GM12874 (cell line): ENCODE results near the gene LELP1.

Experiments used
- TF ChIP-seq, protein P1 (sequence below): IDR thresholded peaks from 2 replicates; pipeline ENCODE4 v1.5.1; 2011; ENCODE audit warnings: low read depth, mild to moderate bottlenecking, control low read depth, low read length, moderate library complexity; ENCODE audit not compliant: insufficient read depth

The LELP1 gene

DNA sequence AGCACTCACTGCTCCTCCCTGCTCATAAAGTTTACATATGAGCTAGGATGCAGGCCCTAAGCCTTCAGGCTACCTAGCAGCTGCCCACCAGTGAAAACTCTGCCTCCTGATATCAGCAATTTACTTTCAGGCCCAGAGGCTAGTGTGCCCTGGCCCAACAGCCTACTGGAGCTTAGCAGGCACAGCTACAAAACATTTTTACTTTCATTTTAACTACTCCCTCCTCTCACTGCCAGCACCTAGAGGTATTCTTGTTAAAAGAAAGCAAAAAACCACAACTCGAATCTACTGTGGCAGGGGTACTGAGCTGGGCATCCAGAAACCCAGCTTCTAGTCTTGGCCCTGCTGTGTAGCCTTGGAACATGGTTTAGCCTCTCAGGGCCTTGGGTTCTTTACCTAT lies 50.5 kb downstream of the LELP1 start:
- TF ChIP-seq, protein P1, sequence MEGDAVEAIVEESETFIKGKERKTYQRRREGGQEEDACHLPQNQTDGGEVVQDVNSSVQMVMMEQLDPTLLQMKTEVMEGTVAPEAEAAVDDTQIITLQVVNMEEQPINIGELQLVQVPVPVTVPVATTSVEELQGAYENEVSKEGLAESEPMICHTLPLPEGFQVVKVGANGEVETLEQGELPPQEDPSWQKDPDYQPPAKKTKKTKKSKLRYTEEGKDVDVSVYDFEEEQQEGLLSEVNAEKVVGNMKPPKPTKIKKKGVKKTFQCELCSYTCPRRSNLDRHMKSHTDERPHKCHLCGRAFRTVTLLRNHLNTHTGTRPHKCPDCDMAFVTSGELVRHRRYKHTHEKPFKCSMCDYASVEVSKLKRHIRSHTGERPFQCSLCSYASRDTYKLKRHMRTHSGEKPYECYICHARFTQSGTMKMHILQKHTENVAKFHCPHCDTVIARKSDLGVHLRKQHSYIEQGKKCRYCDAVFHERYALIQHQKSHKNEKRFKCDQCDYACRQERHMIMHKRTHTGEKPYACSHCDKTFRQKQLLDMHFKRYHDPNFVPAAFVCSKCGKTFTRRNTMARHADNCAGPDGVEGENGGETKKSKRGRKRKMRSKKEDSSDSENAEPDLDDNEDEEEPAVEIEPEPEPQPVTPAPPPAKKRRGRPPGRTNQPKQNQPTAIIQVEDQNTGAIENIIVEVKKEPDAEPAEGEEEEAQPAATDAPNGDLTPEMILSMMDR: no peak
